Measurements from ENCODE around the gene PTPRG.

DNA sequence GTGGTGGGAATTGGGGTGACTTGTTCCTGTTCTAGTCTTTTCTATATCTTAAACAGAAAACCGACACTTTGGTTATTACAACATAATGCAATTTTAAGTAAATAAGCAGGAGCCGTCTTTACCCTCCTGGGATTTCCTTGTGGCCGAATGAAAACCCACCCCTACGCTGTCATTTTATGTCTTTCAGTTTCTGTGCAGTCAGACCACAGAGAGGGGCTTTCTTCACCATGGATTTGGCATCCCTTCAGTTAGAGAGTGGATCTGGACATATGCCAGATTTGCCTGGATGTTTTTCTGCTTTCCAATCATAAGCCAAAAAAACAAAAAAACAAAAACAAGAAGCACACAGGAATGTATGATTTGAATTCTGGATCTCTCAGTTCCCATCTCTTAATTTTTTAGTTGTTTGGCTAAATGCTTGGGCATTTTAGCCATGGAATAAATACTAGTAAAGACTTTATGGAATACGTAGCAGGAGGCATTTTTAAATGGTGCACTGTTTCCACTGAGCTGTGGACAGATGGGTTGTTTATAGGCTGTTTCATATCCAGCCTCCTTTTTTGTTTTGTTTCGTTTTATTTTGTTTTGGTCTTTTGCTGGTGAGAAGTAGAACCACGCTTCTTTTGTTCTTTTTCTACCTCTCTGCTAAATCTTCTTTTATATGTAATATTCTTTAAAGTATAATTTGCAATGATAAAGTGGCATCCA is 539.1 kb downstream of the PTPRG start:
- TF ChIP-seq POLR2AphosphoS5 (IDR thresholded peaks at IDR 0.05; ENCODE audit: low read depth): no peak
- TF ChIP-seq, protein P1, sequence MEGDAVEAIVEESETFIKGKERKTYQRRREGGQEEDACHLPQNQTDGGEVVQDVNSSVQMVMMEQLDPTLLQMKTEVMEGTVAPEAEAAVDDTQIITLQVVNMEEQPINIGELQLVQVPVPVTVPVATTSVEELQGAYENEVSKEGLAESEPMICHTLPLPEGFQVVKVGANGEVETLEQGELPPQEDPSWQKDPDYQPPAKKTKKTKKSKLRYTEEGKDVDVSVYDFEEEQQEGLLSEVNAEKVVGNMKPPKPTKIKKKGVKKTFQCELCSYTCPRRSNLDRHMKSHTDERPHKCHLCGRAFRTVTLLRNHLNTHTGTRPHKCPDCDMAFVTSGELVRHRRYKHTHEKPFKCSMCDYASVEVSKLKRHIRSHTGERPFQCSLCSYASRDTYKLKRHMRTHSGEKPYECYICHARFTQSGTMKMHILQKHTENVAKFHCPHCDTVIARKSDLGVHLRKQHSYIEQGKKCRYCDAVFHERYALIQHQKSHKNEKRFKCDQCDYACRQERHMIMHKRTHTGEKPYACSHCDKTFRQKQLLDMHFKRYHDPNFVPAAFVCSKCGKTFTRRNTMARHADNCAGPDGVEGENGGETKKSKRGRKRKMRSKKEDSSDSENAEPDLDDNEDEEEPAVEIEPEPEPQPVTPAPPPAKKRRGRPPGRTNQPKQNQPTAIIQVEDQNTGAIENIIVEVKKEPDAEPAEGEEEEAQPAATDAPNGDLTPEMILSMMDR (conservative IDR thresholded peaks at IDR 0.05; ENCODE audit: low read depth in 2 of 2): no peak

All from GM23338 (cell line).